ENCODE measurements around the gene VPS35L.
A peak's percentile ranks its signal among the peaks of the same experiment; 100 is the strongest.
"Not testable (repeated sequence)": the region's sequence is repeated elsewhere in the genome, so short reads cannot be mapped to it uniquely, and the experiment has no call there.

Gene VPS35L

DNA sequence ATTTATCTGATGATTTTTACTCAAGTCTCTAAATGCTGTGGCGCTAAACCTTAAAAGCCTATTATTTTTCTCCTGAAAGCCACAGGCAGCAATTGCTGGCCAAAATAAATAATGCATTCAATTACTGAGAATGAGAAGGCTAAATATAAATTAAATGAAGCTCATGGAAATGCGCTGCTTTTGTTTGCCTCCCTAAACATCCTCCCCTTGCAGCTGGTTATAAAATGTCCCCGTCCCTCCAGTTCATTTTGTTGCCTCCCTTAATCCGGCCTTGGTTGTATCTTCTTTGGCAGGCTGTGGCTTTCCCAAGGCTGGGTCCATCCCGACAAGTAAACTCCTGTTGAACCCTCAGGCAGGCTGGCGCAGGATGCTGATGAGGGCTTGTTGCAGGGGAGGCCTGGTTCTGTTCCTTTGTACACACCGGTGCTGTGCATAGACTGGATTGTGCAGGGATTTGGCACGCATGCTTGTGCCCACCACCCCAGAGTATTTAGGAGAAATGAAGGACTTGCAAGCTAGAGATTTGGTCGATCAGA lies 99.8 kb downstream of the VPS35L start:
- DNase-seq = no peak

DNA sequence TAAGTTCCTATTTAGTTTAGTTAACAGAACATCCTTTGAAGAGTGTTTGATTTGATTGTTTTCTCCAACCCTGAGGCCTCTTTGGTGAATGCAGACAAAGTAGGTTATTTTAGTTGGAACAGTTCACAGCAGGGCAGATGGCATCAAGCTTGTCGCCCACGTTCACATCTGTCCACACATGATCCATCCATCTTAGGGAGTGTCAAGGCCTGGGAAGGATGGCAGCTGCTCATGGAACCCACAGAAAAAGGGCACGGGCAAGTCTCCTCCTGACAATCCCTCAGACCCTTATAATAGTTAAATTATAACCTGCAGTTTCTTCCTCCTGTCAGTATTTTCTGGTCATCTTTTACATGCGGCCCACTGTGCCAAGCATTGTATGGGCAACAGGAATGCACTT lies 102.3 kb downstream of the VPS35L start:
- DNase-seq = no peak

DNA sequence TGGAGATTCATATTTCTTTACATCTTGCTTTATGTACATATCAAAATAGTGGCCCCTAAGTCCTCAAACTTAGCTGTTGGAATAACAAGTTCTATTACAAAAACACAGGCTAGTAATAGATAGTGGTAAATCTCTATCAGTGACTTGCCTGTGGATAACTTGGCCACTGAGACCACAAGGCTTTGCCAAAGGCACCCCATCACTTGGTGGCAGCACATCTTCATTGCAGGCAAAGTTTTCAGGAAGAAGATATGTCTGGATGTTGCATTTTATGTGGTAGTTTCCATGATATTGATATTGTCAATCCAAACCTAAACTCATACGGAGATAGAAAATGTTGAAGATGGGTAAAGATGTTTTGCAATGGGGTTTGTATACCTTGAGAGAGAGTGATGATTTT lies 104.1 kb downstream of the VPS35L start:
- DNase-seq = no peak

DNA sequence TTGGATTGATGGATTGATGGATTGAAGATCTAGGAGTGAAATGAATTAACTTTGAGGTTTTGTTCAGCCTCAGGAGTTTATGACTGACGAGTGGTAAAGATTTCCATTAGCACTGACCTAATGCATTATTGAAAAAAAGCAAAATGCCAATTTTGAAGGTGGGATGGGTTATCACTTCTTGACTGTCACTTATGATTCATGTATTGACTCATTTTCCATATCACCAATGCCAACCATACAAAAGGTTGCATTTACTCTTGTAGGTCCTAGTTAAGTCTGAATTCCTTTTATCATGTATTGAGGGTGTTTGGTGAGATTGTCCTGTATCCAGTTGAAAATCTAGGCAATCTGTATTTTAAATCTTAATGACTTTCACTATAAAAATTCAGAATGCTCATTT lies 104.9 kb downstream of the VPS35L start:
- no peak for DNase-seq

DNA sequence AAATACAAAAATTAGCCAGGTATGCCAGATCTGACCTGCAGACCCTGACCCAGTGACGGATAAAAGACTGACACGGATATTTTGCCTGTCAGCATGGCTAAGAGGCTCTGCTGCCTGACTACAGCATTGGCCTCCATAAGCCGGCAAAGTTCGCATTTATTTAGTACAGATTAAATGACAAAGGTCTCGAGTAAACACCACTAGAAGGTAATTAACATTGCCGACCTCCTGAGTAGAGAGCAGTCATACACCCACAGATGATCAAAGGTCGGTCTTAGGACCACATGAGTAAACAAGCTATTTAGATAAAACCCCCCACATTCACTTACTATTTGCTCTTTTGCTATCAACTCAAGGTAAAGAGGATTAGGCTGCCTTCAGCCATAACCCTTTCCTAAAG lies 106.8 kb downstream of the VPS35L start:
- DNase-seq = no peak

DNA sequence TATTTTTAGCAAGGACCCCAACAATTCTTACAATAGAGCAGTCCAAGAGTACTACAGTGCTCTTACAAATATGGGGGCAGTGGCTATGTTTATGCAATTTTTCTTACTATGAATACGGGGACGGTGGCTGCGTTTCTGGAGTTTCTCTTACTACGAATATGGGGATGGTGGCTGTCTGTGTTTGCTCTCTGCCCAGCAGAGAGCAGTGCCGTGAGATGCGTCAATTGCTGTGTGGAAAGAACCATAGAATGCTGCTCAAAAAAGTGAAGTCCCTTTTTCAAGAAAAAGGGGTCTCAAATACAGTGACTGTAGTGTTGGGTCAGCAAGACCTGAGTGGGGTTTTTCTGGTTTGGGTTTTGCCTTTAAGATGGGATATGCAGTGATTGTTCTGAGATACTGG lies 108.7 kb downstream of the VPS35L start:
- no peak for DNase-seq

DNA sequence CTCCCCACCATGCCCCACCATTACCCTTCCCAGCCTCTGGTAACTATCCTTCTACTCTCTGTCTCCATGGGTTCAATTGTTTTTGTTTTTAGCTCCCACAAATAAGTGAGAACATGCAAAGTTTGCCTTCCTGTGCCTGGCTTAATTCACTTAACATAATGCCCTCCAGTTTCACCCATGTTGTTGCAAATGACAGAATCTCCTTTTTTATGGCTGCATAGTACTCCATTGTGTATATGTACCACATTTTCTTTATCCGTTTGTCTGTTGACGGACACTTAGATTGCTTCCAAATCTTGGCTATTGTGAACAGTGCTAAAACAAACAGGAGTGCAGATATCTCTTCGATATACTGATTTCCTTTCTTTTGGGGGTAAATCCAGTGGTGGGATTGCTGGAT lies 109.8 kb downstream of the VPS35L start:
- DNase-seq = not testable (repeated sequence)

DNA sequence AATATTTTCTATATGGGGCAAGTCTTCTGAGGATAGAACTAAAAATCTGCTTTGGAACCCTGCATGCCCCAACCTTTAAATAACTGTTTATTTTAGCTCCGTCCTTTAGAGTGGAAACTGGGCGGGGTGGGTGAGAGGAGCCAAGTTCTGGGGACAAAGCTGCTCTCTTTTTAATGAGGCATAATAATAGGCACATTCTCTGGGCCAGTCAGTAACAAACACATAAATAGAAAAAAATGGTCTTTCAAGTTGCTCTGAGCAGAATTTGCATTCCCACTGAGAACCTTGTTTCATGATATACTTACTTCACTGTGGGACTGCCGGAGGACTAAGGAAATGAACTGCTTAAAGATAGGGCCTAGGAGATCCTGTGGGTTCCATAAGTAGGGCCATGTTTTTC lies 111.0 kb downstream of the VPS35L start:
- no peak for DNase-seq

DNA sequence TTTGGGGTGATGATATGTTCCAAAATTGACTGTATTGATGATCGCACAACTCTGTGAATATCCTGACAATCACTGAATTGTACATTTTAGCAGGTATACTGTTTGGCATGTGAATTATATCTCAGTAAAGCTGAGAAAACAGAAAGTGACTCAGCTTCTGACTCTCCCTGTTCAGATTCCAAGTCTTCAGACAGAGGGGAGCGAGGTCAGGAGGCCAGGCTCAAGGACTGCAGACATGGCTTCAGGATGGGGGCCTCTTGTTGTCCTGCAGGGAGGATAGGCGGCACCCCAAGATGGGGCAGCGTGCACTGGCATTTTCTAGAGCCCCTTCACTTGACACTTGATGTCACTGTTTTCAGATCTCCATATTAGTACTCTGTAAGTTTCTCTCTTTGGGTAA lies 116.9 kb downstream of the VPS35L start:
- no peak for DNase-seq

DNA sequence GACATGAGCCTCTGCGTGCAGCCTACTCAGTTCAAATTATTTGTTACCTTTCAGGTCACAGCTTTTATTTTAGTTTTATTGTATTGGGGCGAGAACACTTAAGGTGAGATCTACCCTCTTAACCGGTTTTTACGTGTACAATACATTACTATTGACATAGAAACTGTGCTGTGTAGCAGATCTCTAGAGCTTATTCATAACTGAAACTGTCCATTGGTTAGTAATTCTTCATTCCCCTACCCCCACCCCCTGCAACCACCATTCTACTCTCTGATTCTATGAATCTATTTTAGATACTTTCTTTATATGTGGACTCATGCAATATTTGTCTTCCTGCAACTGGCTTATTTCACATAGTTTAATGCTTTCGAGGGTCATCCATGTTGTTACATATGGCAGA lies 119.0 kb downstream of the VPS35L start:
- no peak for DNase-seq

DNA sequence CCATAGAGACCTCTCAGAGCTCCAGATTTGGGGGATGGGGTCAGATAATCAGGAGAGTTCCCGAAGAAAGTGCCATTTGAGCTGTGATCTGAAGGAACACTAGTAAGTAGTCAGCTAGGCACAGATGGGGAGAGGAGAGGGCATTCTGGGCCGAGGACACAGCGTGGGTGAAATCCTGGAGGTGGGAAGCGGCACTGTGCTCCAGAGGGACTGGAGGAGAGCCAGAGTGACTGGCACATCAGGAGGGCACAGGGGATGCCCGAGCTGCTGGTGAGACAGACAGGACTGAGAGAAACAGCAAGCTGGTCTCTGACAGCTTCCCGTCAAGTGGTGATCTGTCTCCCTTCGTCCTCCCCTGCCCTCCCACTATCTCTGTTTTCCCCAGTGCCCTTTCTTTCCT lies 121.9 kb downstream of the VPS35L start:
- no peak for DNase-seq

DNA sequence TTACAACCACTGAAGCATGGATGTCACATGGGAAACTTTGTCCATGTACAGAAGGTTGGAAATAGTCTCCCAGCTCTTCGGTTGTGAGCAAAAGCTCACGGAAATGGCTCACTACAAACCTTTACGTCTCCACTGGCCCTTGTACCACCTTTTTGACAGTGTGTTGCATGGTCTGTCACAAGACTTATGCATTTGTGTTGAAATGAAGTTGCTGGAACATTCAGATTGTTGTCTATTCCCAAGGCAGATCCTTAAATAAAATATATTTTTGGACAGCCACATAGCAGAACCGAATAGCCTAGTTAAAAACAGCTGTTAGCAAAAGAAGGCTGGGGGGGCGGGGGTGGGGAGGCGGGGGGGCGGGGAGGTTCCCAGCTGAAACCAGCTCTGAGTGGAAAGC lies 123.3 kb downstream of the VPS35L start:
- no peak for DNase-seq

DNA sequence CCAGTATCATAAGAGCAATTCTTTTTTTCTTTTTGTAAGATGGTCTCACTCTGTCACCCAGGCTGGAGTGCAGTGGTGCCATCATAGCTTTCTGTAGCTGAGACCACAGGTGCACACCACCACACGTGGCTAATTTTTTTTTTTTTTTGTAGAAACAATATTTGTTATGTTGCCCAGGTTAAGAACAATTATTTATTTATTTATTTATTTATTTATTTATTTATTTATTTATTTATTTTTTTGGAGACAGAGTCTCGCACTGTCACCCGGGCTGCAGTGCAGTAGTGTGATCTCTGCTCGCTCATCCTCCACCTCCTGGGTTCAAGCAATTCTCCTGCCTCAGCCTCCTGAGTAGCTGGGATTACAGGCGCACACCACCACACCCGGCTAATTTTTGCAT lies 123.8 kb downstream of the VPS35L start:
- DNase-seq = not testable (repeated sequence)

DNA sequence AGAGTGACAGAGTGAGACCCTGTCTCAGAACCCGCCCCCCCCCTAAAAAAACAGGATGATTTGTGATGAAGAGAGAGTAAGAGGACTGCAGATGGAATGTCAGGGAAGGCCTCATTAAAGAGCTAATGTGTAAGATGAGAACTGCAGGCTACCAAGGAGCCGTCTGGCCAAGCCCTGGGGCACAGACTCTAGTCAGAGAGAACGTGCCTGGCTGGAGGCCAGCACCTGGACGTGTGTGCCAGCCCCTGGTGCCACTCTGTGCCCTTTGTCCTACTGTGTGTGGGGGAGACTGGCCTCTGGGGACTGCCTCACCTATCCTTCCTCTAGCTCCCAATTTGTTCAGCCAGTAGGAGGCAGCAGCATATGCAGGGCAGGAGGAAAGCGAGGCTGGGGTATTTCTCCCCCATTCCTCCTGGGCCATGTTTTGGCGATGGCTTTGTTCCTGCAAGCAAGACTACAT lies 125.4 kb downstream of the VPS35L start:
- DNase-seq = no peak

DNA sequence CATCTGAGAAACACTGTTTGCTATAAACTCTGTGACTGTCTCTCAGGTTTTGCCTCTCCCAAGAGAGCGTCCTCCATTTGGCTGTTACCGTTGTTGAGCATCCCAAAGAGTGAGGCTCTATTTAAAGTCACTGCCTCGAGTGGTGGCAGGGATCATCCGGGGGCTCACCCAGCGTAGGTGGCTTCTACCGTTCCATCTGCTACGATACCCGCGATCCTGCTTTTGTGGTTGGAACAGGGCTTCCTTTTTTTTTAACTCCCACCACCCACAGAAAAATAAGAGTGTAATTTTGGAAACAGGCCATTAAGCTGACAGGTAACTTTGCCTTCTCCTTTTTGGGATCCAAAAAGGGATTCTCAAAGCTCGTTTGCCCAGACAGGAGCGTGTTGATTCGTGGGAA lies 126.1 kb downstream of the VPS35L start:
- no peak for DNase-seq

DNA sequence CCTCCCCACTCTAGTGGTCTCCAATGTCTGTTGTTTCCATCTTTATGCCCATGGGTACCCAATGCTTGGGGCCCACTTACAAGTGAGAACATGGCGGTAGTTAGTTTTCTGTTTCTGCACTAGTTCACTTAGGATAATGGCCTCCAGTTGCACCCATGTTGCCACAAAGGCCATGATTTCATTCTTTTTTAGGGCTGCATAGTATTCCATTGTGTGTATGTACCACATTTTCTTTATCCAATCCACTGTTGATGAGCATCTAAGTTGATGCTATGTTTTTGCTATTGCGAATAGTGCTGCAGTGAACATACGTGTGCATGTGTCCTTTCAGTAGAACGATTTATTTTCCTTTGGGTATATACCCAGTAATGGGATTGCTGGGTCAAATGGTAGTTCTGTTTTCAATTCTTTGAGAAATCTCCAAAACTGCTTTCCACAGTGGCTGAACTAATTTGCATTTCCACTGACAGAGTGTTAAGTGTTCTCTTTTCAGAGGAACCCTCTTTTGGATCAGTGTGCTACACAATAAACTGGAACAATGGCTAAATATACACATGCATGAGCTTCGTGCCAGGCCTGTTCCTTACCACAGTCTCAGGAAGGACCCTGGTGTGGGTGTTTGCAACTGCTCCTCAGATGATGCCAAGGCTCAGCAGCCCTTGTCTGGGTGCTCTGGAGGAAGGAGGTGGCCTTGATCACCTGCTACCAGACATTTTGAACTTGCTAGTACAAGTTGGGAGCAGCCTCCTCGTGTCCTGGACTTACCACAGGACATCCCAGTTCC lies 128.1 kb downstream of the VPS35L start:
- no peak for DNase-seq

DNA sequence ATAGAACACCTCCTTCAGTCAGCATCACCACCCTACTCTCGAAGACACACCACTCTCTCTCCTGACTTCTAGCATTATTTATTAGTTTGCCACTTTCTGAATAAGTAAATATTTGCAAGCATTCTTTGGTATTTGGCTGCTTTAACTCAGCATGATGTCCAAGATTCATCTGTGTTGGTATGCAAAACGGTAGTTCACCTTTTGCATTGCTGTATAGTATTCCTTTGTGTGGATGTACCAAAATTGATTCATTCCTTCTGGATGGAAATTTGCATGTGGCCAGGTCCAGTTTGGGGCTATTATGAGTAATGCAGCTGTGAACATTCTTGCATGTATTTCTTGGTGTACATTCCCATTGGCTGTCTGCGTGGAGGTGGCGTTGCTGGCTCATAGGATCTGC lies 129.7 kb downstream of the VPS35L start:
- DNase-seq = no peak

DNA sequence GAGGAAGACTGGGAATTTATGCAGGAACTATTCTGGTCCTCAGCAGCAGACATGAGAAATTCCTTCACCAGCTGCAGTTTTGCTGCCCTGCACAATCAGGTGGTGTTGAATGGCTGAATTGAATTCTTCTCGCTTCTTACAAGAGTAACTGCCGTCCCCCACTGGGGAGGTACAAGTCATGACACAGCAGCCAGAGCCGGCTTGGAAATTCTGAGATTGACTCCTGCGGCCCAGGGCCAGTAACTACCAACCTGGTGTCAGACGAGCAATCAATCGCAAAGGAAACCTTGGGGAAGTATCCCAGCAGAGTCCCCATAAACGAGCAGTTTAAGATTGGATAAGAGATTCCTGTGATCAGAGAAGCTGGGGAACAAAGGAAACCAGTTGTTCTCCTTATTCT lies 131.8 kb downstream of the VPS35L start:
- DNase-seq = no peak

DNA sequence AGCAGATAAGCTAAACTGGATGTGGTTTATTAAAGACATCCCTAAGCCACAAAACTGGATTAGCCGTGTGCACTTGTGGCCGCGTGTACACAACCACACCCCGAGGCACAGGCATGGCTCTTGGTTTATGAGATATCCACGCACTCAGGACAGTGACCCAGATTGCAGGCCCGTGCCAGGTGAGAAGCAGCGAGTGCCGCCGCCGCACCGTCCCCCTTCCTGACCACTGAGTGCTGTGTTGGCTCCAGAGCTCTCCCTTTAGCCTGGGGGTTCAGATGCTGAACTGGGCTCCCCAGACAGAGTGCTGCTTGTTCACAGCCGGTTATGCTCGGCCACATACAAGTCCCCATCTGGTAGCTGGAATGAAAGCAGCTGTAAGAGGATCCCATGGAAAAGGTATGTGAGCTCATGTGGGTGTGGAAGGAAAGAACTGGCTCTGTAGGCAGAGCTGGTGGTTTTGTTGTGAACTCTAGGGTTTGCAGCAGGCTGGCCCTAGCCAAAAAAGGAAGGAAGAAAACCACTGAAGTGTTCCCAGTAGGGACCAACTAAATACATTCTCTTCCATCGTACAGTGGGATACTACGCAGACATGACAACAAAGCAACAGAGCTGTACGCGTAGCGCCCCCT lies 133.0 kb downstream of the VPS35L start:
- peak; percentile 29 for DNase-seq

DNA sequence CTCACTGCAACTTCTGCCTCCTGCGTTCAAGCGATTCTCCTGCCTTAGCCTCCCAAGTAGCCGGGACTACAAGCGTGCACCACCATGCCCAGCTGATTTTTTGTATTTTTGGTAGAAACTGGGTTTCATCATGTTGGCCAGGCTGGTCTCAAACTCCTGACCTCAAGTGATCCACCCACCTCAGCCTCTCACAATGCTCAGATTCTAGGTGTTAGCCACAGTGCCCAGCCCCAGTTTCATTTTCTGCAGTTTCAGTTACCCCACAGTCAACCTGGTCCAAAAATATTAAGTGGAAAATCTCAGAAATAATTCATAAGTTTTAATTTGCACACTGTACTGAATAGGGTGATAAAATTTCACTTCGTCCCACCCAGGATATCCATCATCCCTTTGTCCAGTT lies 133.8 kb downstream of the VPS35L start:
- no peak for DNase-seq

DNA sequence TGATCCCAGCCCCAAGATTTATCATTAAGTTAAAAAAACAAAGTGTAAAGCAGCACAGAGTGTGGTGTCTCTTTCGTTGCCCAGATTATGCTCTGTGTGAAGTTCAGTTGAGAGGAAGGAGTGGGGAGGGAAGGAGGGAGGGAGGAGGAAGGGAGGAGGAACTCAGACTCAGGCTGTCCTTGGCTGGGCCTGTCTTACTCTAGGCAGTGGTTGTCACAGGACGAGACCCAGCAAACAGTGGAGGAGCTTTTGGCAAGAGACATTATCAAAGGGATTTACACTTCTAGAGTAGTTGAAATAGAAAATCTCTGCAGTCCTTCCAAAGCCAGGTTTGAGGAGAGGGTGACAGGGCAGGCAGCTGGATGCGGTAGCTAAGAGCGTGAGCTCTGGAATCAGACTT lies 134.7 kb downstream of the VPS35L start:
- no peak for DNase-seq

DNA sequence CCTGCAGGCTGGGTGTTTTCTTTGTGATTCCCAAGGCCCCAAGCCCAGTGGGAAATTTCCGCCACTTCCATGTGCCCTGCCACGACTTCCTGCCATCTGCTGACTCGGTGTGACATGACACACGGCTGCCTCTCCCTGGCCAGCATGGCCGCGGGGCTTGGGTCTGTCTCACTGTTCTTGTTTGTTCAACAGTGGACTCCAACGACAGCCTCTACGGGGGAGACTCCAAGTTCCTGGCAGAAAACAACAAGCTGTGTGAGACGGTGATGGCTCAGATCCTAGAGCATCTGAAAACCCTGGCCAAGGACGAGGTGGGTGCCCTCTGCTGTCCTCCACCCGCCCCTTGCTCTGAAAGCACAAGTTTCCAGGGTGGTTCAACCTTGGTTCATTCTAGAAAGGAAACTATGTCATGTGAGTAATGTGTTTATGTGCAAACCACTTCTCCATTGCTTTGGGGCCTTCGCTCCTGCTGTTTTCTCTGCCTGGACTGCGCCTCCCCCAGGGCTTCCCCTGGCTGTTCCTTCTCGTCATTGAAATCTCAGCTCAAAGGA lies 135.7 kb downstream of the VPS35L start:
- no peak for DNase-seq

DNA sequence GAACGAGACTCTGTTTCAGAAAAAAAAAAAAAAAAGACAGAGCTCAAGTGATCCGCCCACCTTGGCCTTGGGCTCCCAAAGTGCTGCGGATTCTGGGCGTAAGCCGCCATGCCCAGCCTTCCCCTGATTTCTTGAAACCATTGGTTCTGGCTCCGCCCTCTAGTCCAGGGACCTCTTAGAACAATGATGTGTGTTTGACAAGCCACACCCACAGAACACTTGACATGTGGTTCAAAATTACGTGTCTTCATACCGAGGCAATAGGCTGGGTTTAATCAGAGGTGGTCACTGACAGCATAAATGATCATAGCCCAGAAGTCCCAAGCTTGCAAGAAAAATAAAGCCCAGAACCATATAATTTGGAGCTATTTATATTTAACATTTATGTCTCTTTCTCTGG lies 139.5 kb downstream of the VPS35L start:
- DNase-seq = peak; percentile 14

DNA sequence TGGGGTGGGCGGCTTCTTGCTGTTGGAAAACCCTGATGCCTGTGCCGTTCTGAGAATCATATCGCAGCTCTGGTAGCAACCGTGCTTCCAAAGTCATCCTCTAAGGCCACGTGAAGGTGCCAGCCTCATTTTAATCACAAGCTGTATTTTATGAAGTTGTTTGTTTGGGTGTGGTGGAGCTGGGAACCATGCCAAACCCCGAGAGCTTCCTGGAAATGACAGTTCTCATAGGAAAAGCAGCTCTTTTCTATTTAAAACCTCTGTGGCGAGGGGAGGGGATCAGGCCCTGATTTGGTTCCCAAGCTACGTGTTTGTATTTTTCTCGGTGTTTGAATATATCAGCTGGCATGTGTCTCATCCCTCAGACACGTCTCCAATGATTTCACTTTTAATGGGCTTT lies 140.8 kb downstream of the VPS35L start:
- peak; percentile 82 for DNase-seq
